GM12878 (cell line): ENCODE measurements around the gene ELF2. TPM values are rescaled to one million over a fixed set of nuclear protein-coding genes. Genes with fewer than 3 reads are reported as not detected.
A peak's percentile ranks its signal among the peaks of the same experiment; 100 is the strongest.

Source experiments
- ATAC-seq: fragments of 200-7000 bp; cut with Tn5 transposase; 3 replicates; pipeline ENCODE4 v1.9.1; 2020; ENCODE audit warnings: mild to moderate bottlenecking, moderate library complexity
- BruUV-seq: library from RNA; stranded (reverse); fragments of 400-500 nt; replicated peaks from 2 replicates; lab custom pipeline; 2021; lab: Mats Ljungman, UMichigan
- CTCF ChIA-PET: fragments of 300-600 bp; sonication (Branson Sonifier 250); formaldehyde crosslinking; extraction: SDS; loops from one replicate; lab custom pipeline; 2021; ENCODE audit warnings: inconsistent platforms; lab: Yijun Ruan, JAX
- POLR2A ChIA-PET: fragments of 350-600 bp; formaldehyde crosslinking; extraction: SDS; loops from one replicate; lab custom pipeline; 2021; ENCODE audit warnings: inconsistent platforms; lab: Charles Lee
- RAD21 ChIA-PET: fragments of 300-600 bp; sonication (Branson Sonifier 250); formaldehyde crosslinking; loops from one replicate; lab custom pipeline; 2023; ENCODE audit warnings: antibody characterized with exemption; ENCODE audit not compliant: unreplicated experiment; lab: Charles Lee
- SMC1A ChIA-PET: fragments of 300-600 bp; sonication (Branson Sonifier 250); formaldehyde crosslinking; loops from one replicate; lab custom pipeline; 2023; ENCODE audit not compliant: unreplicated experiment, uncharacterized antibody; lab: Charles Lee
- DNase-seq: peaks from one replicate; pipeline ENCODE4 v3.0.0-alpha.2; 2011; ENCODE audit warnings: low read depth, low spot score
- FAIRE-seq: peaks from 3 replicates; lab custom pipeline; 2011; peaks lifted over from hg19 to GRCh38; lab: Jason Lieb, UNC
- H2AFZ ChIP-seq: 2 replicates; pipeline ENCODE4 v1.6.0; 2011; ENCODE audit warnings: low read depth, low read length, control low read depth; ENCODE audit not compliant: control insufficient read depth
- H3K27ac ChIP-seq: 2 replicates; pipeline ENCODE4 v1.5.1; 2011; ENCODE audit warnings: control low read depth; ENCODE audit not compliant: control insufficient read depth, insufficient read depth
- H3K27me3 ChIP-seq, 2 experiments: replicated peaks in 1 of 2; 2 replicates each; pipeline versions ENCODE4 v1.6.0 to v1.6.1; 2011; ENCODE audit warnings: low read length in 1 of 2; ENCODE audit not compliant: control insufficient read depth in 2 of 2, insufficient read depth in 2 of 2
- H3K36me3 ChIP-seq, 2 experiments: 2 replicates each; pipeline ENCODE4 v1.5.1; 2011; ENCODE audit warnings: low read length in 1 of 2; ENCODE audit not compliant: control insufficient read depth in 2 of 2, insufficient read depth in 2 of 2
- H3K4me1 ChIP-seq: 2 replicates; pipeline ENCODE4 v1.6.1; 2011; ENCODE audit warnings: mild to moderate bottlenecking, low read length, moderate library complexity, mixed read lengths; ENCODE audit not compliant: control insufficient read depth, insufficient read depth
- H3K4me2 ChIP-seq: 2 replicates; pipeline ENCODE4 v1.6.0; 2011; ENCODE audit warnings: control low read depth; ENCODE audit not compliant: control insufficient read depth, insufficient read depth
- H3K4me3 ChIP-seq: fragments of 200-600 bp; sonication (generic); 2 replicates; pipeline ENCODE4 v1.5.1; 2016
- H3K79me2 ChIP-seq: 2 replicates; pipeline ENCODE4 v1.6.0; 2011; ENCODE audit warnings: low read length; ENCODE audit not compliant: control insufficient read depth, insufficient read depth
- H3K9ac ChIP-seq: 2 replicates; pipeline ENCODE4 v1.8.0; 2011; ENCODE audit warnings: low read length, control low read depth, mixed read lengths; ENCODE audit not compliant: control insufficient read depth, insufficient read depth
- H3K9me3 ChIP-seq: replicated peaks from 3 replicates; pipeline ENCODE4 v1.5.1; 2011; ENCODE audit warnings: mild to moderate bottlenecking, low read length; ENCODE audit not compliant: control insufficient read depth, insufficient read depth
- H4K20me1 ChIP-seq: 2 replicates; pipeline ENCODE4 v1.6.0; 2011; ENCODE audit not compliant: control insufficient read depth, insufficient read depth
- BACH1 ChIP-seq: fragments of 450-650 bp; IDR thresholded peaks from 2 replicates; pipeline ENCODE4 v1.6.1; 2017; ENCODE audit warnings: mild to moderate bottlenecking, borderline replicate concordance
- BRCA1 ChIP-seq: IDR thresholded peaks from 2 replicates; pipeline ENCODE4 v1.6.1; 2011; ENCODE audit warnings: low read depth, low read length, improper control_type of control experiment
- EZH2 ChIP-seq: IDR thresholded peaks from 2 replicates; pipeline ENCODE4 v1.6.1; 2012; ENCODE audit warnings: low read depth, mild to moderate bottlenecking, control low read depth, inconsistent platforms, low read length, borderline replicate concordance; ENCODE audit not compliant: control insufficient read depth
- HDAC6 ChIP-seq: fragments of 200-600 bp; sonication (generic); IDR thresholded peaks from one replicate; pipeline ENCODE4 v1.8.0; 2017; ENCODE audit warnings: antibody characterized with exemption; ENCODE audit not compliant: unreplicated experiment
- IKZF2 ChIP-seq, 2 experiments: fragments of 450-650 bp; IDR thresholded peaks; 2 replicates each; pipeline ENCODE4 v1.6.1; 2017; ENCODE audit warnings: mild to moderate bottlenecking in 2 of 2, moderate library complexity in 2 of 2
- NBN ChIP-seq: fragments of 450-650 bp; IDR thresholded peaks from 2 replicates; pipeline ENCODE4 v1.6.1; 2016
- NRF1 ChIP-seq: conservative IDR thresholded peaks from 2 replicates; pipeline ENCODE4 v1.6.1; 2011; ENCODE audit warnings: mild to moderate bottlenecking, low read depth, low read length, improper control_type of control experiment
- PAX8 ChIP-seq: fragments of 450-650 bp; IDR thresholded peaks from 2 replicates; pipeline ENCODE4 v1.6.1; 2017; ENCODE audit warnings: mild to moderate bottlenecking, moderate library complexity
- POU2F2 ChIP-seq: IDR thresholded peaks from 3 replicates; pipeline ENCODE4 v1.6.1; 2011; ENCODE audit warnings: low read depth, mild to moderate bottlenecking, low read length, borderline replicate concordance
- RAD21 ChIP-seq: IDR thresholded peaks from 2 replicates; pipeline ENCODE4 v1.6.1; 2011; ENCODE audit warnings: mild to moderate bottlenecking, low read depth, low read length, moderate library complexity; ENCODE audit not compliant: insufficient read depth
- SIX5 ChIP-seq: IDR thresholded peaks from 2 replicates; pipeline ENCODE4 v1.6.1; 2011; ENCODE audit warnings: mild to moderate bottlenecking, low read depth, low read length, moderate library complexity; ENCODE audit not compliant: severe bottlenecking
- SREBF1 ChIP-seq: IDR thresholded peaks from 2 replicates; pipeline ENCODE4 v1.6.1; 2012; ENCODE audit warnings: mild to moderate bottlenecking, low read length
- YY1 ChIP-seq: IDR thresholded peaks from 2 replicates; pipeline ENCODE4 v1.6.1; 2011; ENCODE audit warnings: low read depth, mild to moderate bottlenecking, low read length
- WGBS: methylation state at CpG from one replicate; pipeline ENCODE4 v1.1.6; 2016; ENCODE audit warnings: low lambda C conversion rate; ENCODE audit not compliant: insufficient replicate concordance, insufficient coverage; ENCODE audit errors: missing lambda C conversion rate; 5-methylcytosine and 5-hydroxymethylcytosine counted together
- in situ Hi-C: fragments of 300-500 bp; cut with MboI; formaldehyde crosslinking; loops from 9 replicates; pipeline ENCODE4 v1.14.3; 2018; ENCODE audit warnings: mixed read lengths
- intact Hi-C: fragments of 100-400 bp; cut with micrococcal nuclease; formaldehyde crosslinking; loops from one replicate; pipeline ENCODE4 v1.14.2; 2022; ENCODE audit not compliant: unreplicated experiment
- polyA plus RNA-seq, 11 experiments: library from polyadenylated mRNA; depleted of rRNA in 4 of 11; unstranded in 6 of 11; stranded (reverse) in 5 of 11; fragments of >200 nt; fragmentation: Nextera tagmentation in 4 of 11; fragmentation: Illumina TruSeq in 1 of 11; extraction: Ambion mirVana in 4 of 11; extraction: Trizol in 1 of 11; gene quantifications; 1 replicate in 1 of 11; 2 replicates in 10 of 11; pipeline versions ENCODE4 v1.2.1 to v1.2.3, GENCODE V29; 2011 to 2016; ENCODE audit warnings: inconsistent platforms in 2 of 11, missing spikeins in 2 of 11, low read depth in 1 of 11
- total RNA-seq, 4 experiments: library from RNA; depleted of rRNA in 3 of 4; stranded (reverse); fragments of >200 nt in 3 of 4; fragmentation: Illumina TruSeq in 1 of 4; extraction: Trizol in 1 of 4; gene quantifications; 2 replicates each; pipeline versions ENCODE4 v1.2.1 to v1.2.3, GENCODE V29; 2013 to 2021
- TF ChIP-seq, protein P1 (sequence below): fragments of 450-650 bp; IDR thresholded peaks from 2 replicates; pipeline ENCODE4 v1.6.1; 2016; ENCODE audit warnings: mild to moderate bottlenecking
- TF ChIP-seq, protein P2 (sequence below): IDR thresholded peaks from 2 replicates; pipeline ENCODE4 v1.6.1; 2011; ENCODE audit warnings: low read depth, low read length, improper control_type of control experiment, borderline replicate concordance
- TF ChIP-seq, protein P3 (sequence below): IDR thresholded peaks from 2 replicates; pipeline ENCODE4 v1.6.1; 2012; ENCODE audit warnings: low read length, inconsistent platforms
- TF ChIP-seq, protein P4 (sequence below): fragments of 150-350 bp; IDR thresholded peaks from 2 replicates; pipeline ENCODE4 v1.6.1; 2014; ENCODE audit warnings: mild to moderate bottlenecking, low read depth, low read length

ELF2 gene
- total and polyA plus RNA-seq, 10 of the 15 experiments (the other 5 are each of a cell fraction or from before 2014, with no cell fraction given), result 10.5 to 30.1 (median 20.5) TPM

DNA sequence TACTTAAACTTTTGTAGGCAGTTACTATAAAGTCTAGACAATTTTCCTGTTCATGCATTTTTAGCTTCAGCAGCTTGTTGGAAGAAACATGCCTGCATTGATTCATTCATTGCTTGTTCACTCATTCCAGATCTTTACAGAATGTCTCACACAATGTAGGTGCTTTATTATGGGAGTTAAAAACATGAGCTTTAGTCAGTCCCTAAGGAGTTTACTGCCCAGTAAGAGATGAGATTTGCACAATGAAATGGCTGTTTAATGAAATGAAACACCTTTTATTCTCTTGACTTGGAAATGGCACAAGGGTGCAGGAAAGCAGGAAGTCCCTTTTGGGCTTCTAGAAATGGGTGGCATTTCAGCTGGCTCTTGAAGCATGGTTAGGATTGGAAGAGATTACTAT, 158.5 kb downstream of the ELF2 start (continued):
- TF ChIP-seq BRCA1 (no peak), YY1 (no peak), EZH2 (no peak), IKZF2 (IDR thresholded peaks at IDR 0.05) (no peak), POU2F2 (no peak), SIX5 (no peak)

DNA sequence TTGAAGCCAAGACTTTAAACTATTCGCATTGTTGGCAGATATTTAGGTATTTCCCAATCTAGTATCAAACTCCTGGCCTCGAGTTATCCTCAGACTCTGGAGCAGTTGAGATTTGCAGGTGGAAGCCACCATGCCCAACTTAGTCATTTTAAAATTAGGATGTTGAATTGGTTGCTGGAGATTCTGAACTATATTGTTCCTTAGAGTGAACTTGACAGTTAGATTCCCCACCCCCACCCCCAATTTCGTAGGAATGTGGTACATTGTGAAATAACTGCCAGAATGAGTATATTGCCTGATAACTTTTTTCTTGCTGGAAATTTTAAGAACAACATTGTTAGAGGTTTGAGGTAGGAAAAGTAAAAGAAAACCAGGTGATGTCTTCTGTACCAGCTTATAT, 159.2 kb downstream of the ELF2 start:
- ATAC-seq (no peak), DNase-seq (no peak), FAIRE-seq (no peak)
- no peaks in the 10 kb centered on the region for H3K9me3 ChIP-seq
- peaks cover 7% of the 10 kb centered on the region; the same call in 1 of the 2 replicates for H3K4me1 ChIP-seq
- peak overlapping the region; percentile 62 for H3K4me2 ChIP-seq
- TF ChIP-seq HDAC6, result no peak
- TF ChIP-seq PAX8, result no peak
- TF ChIP-seq, protein P1, sequence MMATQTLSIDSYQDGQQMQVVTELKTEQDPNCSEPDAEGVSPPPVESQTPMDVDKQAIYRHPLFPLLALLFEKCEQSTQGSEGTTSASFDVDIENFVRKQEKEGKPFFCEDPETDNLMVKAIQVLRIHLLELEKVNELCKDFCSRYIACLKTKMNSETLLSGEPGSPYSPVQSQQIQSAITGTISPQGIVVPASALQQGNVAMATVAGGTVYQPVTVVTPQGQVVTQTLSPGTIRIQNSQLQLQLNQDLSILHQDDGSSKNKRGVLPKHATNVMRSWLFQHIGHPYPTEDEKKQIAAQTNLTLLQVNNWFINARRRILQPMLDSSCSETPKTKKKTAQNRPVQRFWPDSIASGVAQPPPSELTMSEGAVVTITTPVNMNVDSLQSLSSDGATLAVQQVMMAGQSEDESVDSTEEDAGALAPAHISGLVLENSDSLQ, result no peak
- TF ChIP-seq SREBF1, result no peak
- no peak for TF ChIP-seq NRF1
- no peak for TF ChIP-seq BACH1
- TF ChIP-seq NBN, result no peak
- TF ChIP-seq, protein P2, sequence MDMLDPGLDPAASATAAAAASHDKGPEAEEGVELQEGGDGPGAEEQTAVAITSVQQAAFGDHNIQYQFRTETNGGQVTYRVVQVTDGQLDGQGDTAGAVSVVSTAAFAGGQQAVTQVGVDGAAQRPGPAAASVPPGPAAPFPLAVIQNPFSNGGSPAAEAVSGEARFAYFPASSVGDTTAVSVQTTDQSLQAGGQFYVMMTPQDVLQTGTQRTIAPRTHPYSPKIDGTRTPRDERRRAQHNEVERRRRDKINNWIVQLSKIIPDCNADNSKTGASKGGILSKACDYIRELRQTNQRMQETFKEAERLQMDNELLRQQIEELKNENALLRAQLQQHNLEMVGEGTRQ, result no peak
- TF ChIP-seq, protein P3, sequence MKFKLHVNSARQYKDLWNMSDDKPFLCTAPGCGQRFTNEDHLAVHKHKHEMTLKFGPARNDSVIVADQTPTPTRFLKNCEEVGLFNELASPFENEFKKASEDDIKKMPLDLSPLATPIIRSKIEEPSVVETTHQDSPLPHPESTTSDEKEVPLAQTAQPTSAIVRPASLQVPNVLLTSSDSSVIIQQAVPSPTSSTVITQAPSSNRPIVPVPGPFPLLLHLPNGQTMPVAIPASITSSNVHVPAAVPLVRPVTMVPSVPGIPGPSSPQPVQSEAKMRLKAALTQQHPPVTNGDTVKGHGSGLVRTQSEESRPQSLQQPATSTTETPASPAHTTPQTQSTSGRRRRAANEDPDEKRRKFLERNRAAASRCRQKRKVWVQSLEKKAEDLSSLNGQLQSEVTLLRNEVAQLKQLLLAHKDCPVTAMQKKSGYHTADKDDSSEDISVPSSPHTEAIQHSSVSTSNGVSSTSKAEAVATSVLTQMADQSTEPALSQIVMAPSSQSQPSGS, result no peak
- TF ChIP-seq, protein P4, sequence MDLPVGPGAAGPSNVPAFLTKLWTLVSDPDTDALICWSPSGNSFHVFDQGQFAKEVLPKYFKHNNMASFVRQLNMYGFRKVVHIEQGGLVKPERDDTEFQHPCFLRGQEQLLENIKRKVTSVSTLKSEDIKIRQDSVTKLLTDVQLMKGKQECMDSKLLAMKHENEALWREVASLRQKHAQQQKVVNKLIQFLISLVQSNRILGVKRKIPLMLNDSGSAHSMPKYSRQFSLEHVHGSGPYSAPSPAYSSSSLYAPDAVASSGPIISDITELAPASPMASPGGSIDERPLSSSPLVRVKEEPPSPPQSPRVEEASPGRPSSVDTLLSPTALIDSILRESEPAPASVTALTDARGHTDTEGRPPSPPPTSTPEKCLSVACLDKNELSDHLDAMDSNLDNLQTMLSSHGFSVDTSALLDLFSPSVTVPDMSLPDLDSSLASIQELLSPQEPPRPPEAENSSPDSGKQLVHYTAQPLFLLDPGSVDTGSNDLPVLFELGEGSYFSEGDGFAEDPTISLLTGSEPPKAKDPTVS, result no peak
- TF ChIP-seq RAD21, result no peak
- in situ Hi-C loops (no loop called here), intact Hi-C loops (loop anchor here (5.0 kb wide), 2 partner anchors 64 to 439 kb away; no protein-coding TSS in a partner anchor)
- peak overlapping the region; percentile 65 for H3K4me3 ChIP-seq
- POLR2A ChIA-PET, result interaction anchor here (0.6 to 1.6 kb wide), 5 partner anchors 13 to 1661 kb away, joined by 3 to 5 read pairs (median 3); partner anchors contain the start of gene NAA15
- BruUV-seq, result no TSS peak
- H3K27ac ChIP-seq, result peak overlapping the region; percentile 11; the same call in 1 of the 2 replicates
- no peaks in the 10 kb centered on the region; the same call in 1 of the 2 replicates for H4K20me1 ChIP-seq
- peaks cover 0 to 5% of the 10 kb centered on the region in 2 experiments; a peak in 1 of 4 replicates for H3K36me3 ChIP-seq
- CTCF ChIA-PET, result interaction anchor here (0.8 to 9.6 kb wide), 3 partner anchors 12 to 82 kb away, joined by 3 to 147 read pairs (median 3); no protein-coding TSS in a partner anchor
- SMC1A ChIA-PET, result interaction anchor here (0.6 to 10.2 kb wide), 4 partner anchors 13 to 606 kb away, joined by 3 to 92 read pairs (median 3); no protein-coding TSS in a partner anchor
- 34% methylated on average over 3 of the region's 3 CpGs for WGBS
- no peaks in the 10 kb centered on the region for H3K27me3 ChIP-seq
- H3K9ac ChIP-seq, result peak overlapping the region; percentile 19; the same call in 1 of the 2 replicates
- RAD21 ChIA-PET, result interaction anchor here (1.5 to 5.1 kb wide), 2 partner anchors 11 to 51 kb away, joined by 3 to 54 read pairs; no protein-coding TSS in a partner anchor
- peaks cover 61% of the 10 kb centered on the region for H3K79me2 ChIP-seq
- H2AFZ ChIP-seq, result no peak overlapping the region
